ENCODE results near the gene TANGO2. TPM values are rescaled to one million over a fixed set of nuclear protein-coding genes. Genes with fewer than 3 reads are reported as not detected.

The TANGO2 gene
- total RNA-seq, 4 donors from 2014 or later: 12.4 to 36.1 (median 19.8) TPM

GRCh38 chr22:19990609-19991394 lies 30.1 kb upstream of the TANGO2 start:
- DNase-seq (ENCODE audit: low spot score in 2 of 2): no peak
- H3K4me3 ChIP-seq (ENCODE audit: low read depth, poor library complexity, severe bottlenecking): no peak overlapping the region
- WGBS, 2 donors: 94 to 97% methylated on average over 18 to 19 of the region's 20 CpGs
- TF ChIP-seq CTCF (IDR thresholded peaks at IDR 0.05): no peak
- TF ChIP-seq POLR2A (IDR thresholded peaks at IDR 0.05): no peak
- intact Hi-C loops (cut with DNase I; ENCODE audit: low total_unique reads): no loop called here

- TF ChIP-seq POLR2A (IDR thresholded peaks at IDR 0.05) (no peak), CTCF (IDR thresholded peaks at IDR 0.05) (no peak)
- intact Hi-C loops (cut with DNase I; ENCODE audit: low total_unique reads): no loop called here
- H3K4me3 ChIP-seq (ENCODE audit: low read depth, poor library complexity, severe bottlenecking): no peak overlapping the region
- no peak for DNase-seq (ENCODE audit: low spot score in 2 of 2)
Observed at GRCh38 chr22:19991395-19991644, 29.6 kb upstream of the TANGO2 start.

- TF ChIP-seq POLR2A (IDR thresholded peaks at IDR 0.05) (no peak), CTCF (IDR thresholded peaks at IDR 0.05) (no peak)
- 78 to 89% methylated on average over 19 to 22 of the region's 23 CpGs for WGBS, 2 donors
- H3K4me3 ChIP-seq (ENCODE audit: low read depth, poor library complexity, severe bottlenecking): no peak overlapping the region
- intact Hi-C loops (cut with DNase I; ENCODE audit: low total_unique reads): no loop called here
- no peak for DNase-seq (ENCODE audit: low spot score in 2 of 2)
Observed at GRCh38 chr22:19991645-19992451, 29.1 kb upstream of the TANGO2 start.

GRCh38 chr22:19992481-19992911 lies 28.4 kb upstream of the TANGO2 start:
- WGBS, 2 donors: 90 to 95% methylated on average over 6 to 7 of the region's 7 CpGs
- intact Hi-C loops (cut with DNase I; ENCODE audit: low total_unique reads): no loop called here
- TF ChIP-seq POLR2A (IDR thresholded peaks at IDR 0.05) (no peak), CTCF (IDR thresholded peaks at IDR 0.05) (no peak)
- no peak for DNase-seq (ENCODE audit: low spot score in 2 of 2)
- no peak overlapping the region for H3K4me3 ChIP-seq (ENCODE audit: low read depth, poor library complexity, severe bottlenecking)

- 89 to 95% methylated on average over 6 of the region's 6 CpGs for WGBS, 2 donors
- H3K4me3 ChIP-seq (ENCODE audit: low read depth, poor library complexity, severe bottlenecking): no peak overlapping the region
- DNase-seq (ENCODE audit: low spot score in 2 of 2): no peak
- intact Hi-C loops (cut with DNase I; ENCODE audit: low total_unique reads): no loop called here
- TF ChIP-seq POLR2A (IDR thresholded peaks at IDR 0.05) (no peak), CTCF (IDR thresholded peaks at IDR 0.05) (no peak)
Observed at GRCh38 chr22:19992921-19993355, 28.0 kb upstream of the TANGO2 start.

Measured in lower leg skin (tissue), 4 donors.